Body of pancreas (tissue), 4 donors: ENCODE measurements around the gene TRIM40. TPM values are rescaled to one million over a fixed set of nuclear protein-coding genes. Genes with fewer than 3 reads are reported as not detected.
A peak's percentile ranks its signal among the peaks of the same experiment; 100 is the strongest.
"Not testable (repeated sequence)": the region's sequence is repeated elsewhere in the genome, so short reads cannot be mapped to it uniquely, and the experiment has no call there.

Source experiments
- ATAC-seq: fragments of 150-250 bp; one replicate; pipeline ENCODE4 v1.9.1; 2016
- DNase-seq, 4 donors: peaks; one replicate each; pipeline ENCODE4 v3.0.0-alpha.2; 2019
- H3K27ac ChIP-seq, 4 donors: fragments of 200-600 bp; sonication (generic); 1 replicate in 3 of 4; 2 replicates in 1 of 4; pipeline versions ENCODE4 v1.5.1 to v1.6.1; 2016 to 2019; ENCODE audit warnings: mild to moderate bottlenecking in 1 of 4, mixed read lengths in 1 of 4, moderate library complexity in 1 of 4
- H3K27me3 ChIP-seq, 2 donors: fragments of 200-600 bp; sonication (generic); one replicate each; pipeline ENCODE4 v1.6.0; 2016; ENCODE audit warnings: mild to moderate bottlenecking in 1 of 2
- H3K36me3 ChIP-seq, 2 donors: fragments of 200-600 bp; sonication (generic); replicated peaks in 1 of 2; 2 replicates each; pipeline ENCODE4 v1.5.1; 2016; ENCODE audit warnings: low read depth in 2 of 2; ENCODE audit not compliant: insufficient read depth in 1 of 2
- H3K4me1 ChIP-seq: fragments of 200-600 bp; sonication (generic); one replicate; pipeline ENCODE4 v1.6.0; 2016
- H3K4me3 ChIP-seq, 2 donors: fragments of 200-600 bp; sonication (generic); 1 replicate in 1 of 2; 2 replicates in 1 of 2; pipeline ENCODE4 v1.5.1; 2016 to 2019
- H3K9me3 ChIP-seq, 3 donors: fragments of 200-600 bp; sonication (generic); 1 replicate in 2 of 3; 2 replicates in 1 of 3; pipeline ENCODE4 v1.5.1; 2016
- CTCF ChIP-seq, 7 experiments: fragments of 450-650 bp in 4 of 7; fragments of 200-600 bp in 3 of 7; sonication (generic) in 3 of 7; IDR thresholded peaks; one replicate each; pipeline ENCODE4 v1.5.1; 2016 to 2019; ENCODE audit warnings: antibody characterized with exemption in 7 of 7
- POLR2A ChIP-seq, 3 donors: fragments of 450-650 bp; IDR thresholded peaks; one replicate each; pipeline ENCODE4 v1.6.1; 2016; ENCODE audit warnings: antibody characterized with exemption in 3 of 3, mild to moderate bottlenecking in 2 of 3
- WGBS, 2 donors: methylation state at CpG; one replicate each; pipeline ENCODE4 v1.1.5; 2017; 5-methylcytosine and 5-hydroxymethylcytosine counted together
- intact Hi-C: fragments of 100-400 bp; cut with DNase I; formaldehyde crosslinking; loops from one replicate; pipeline ENCODE4 v1.15.1; 2023
- total RNA-seq, 2 donors: library from RNA; depleted of rRNA; stranded (reverse); fragments of >200 nt; gene quantifications; one replicate each; pipeline ENCODE4 v1.1.0, GENCODE V29; 2016

The TRIM40 gene
- total RNA-seq, 2 donors from 2014 or later, result not detected

DNA sequence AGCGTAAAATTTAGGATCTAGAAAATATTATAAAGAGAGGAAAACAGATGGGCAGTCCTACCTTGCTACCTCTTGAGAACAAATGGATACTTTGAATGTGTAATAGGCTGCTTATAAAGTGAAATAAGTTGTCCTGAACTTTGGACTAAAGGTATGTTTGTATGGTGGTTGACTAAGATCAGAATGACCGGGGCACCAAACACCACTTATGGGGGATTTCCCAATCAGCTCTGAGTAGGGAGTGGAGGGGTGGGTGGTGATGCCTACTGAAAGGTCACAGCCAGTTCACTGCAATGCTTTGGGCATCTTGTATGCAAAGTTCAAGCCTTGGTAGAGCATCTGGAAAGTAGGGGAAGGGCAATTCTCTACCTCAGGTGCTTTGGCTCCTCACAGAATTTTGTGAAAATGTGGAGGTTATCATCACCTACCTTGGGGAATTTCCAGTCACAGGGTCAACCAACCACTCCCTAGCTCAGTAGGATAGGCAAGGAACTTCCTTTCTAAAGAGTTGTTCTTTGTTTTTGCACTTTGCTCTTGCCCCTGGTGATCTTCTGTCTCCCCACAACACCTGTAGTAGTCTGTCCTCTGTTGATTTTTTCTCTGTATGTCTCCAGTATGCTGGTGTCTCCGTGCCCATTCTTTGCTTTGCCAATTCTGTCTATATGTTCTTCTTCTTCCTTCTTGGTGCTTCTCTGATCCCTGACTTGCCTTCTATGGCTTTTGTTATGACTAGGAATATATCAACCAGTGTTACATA is 22.8 kb upstream of the TRIM40 start, which contains the start of gene TRIM31:
Gene TRIM31 (minus strand): TSS at position 88 of the 757 bp plus-strand sequence. CDS start 285 bp downstream, outside the sequence.
- no peaks in the 10 kb centered on the region for H3K9me3 ChIP-seq
- TF ChIP-seq CTCF (IDR thresholded peaks at IDR 0.05) (no peak), POLR2A (IDR thresholded peaks at IDR 0.05) (no peak)
- DNase-seq (no peak), ATAC-seq (no peak)
- H3K4me3 ChIP-seq, result no peak within 1 kb of the TSS
- intact Hi-C loops, result no loop called here
- no peak within 1 kb of the TSS for H3K27ac ChIP-seq
- no peaks in the 10 kb centered on the region for H3K36me3 ChIP-seq
- no peaks in the 10 kb centered on the region for H3K4me1 ChIP-seq
- 44 to 49% methylated on average over 3 of the region's 3 CpGs for WGBS, 2 donors
- H3K27me3 ChIP-seq, result no peaks in the 10 kb centered on the region

GRCh38 chr6:30113841-30114240 is 22.1 kb upstream of the TRIM40 start:
- Histone ChIP-seq H3K4me3 (no peak overlapping the region), H3K27me3 (no peaks in the 10 kb centered on the region), H3K9me3 (no peaks in the 10 kb centered on the region), H3K36me3 (no peaks in the 10 kb centered on the region), H3K4me1 (no peaks in the 10 kb centered on the region), H3K27ac (no peak overlapping the region)
- intact Hi-C loops, result no loop called here
- TF ChIP-seq CTCF (IDR thresholded peaks at IDR 0.05), result no peak
- no peak for TF ChIP-seq POLR2A (IDR thresholded peaks at IDR 0.05)
- no peak for DNase-seq
- 25 to 29% methylated on average over 1 of the region's 1 CpG for WGBS, 2 donors
- no peak for ATAC-seq

DNA sequence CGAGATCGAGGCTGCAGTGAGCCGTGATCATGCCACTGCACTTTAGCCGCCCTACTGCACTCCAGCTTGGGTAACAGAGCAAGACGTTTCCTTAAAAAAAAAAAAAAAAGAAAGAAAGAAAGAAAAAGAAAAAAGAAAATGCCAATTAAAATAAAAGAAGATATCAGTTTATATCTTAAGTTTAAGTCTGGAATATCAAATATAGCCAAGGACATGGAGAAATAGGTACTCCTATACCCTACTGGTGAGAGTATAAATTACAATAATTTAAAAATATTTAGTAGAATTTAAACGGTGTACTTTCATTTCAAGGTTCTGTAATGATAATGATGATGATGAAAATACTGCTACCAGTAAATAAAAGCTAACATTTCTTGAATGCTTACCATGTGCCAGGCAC is 19.2 kb upstream of the TRIM40 start:
- TF ChIP-seq CTCF (IDR thresholded peaks at IDR 0.05) (peak in 3 of 7 experiments; percentile 6 to 19 (median 7)), POLR2A (IDR thresholded peaks at IDR 0.05) (no peak)
- DNase-seq (no peak), ATAC-seq (no peak)
- Histone ChIP-seq H3K9me3 (no peaks in the 10 kb centered on the region), H3K27me3 (no peaks in the 10 kb centered on the region), H3K4me3 (no peak overlapping the region), H3K36me3 (no peaks in the 10 kb centered on the region), H3K27ac (no peak overlapping the region), H3K4me1 (no peaks in the 10 kb centered on the region)
- WGBS, 2 donors, result 70 to 76% methylated on average over 6 of the region's 6 CpGs
- intact Hi-C loops, result no loop called here

- H3K36me3 ChIP-seq, DNase-seq, H3K27me3 ChIP-seq, H3K27ac ChIP-seq, H3K4me3 ChIP-seq, ATAC-seq, intact Hi-C loops, H3K9me3 ChIP-seq, H3K4me1 ChIP-seq: not testable (repeated sequence)
- WGBS, 2 donors, result 71 to 82% methylated on average over 4 to 5 of the region's 5 CpGs
Observed at GRCh38 chr6:30118691-30119090, 17.2 kb upstream of the TRIM40 start.

- DNase-seq (no peak), ATAC-seq (no peak)
- WGBS, 2 donors, result 62 to 69% methylated on average over 10 of the region's 10 CpGs
- H3K36me3 ChIP-seq, result no peaks in the 10 kb centered on the region
- intact Hi-C loops, result no loop called here
- no peak overlapping the region for H3K27ac ChIP-seq
- H3K4me3 ChIP-seq, result no peak overlapping the region
- H3K27me3 ChIP-seq, result no peaks in the 10 kb centered on the region
- H3K9me3 ChIP-seq, result no peaks in the 10 kb centered on the region
- TF ChIP-seq CTCF (IDR thresholded peaks at IDR 0.05) (no peak), POLR2A (IDR thresholded peaks at IDR 0.05) (no peak)
- no peaks in the 10 kb centered on the region for H3K4me1 ChIP-seq
Observed at GRCh38 chr6:30121446-30122366, 14.2 kb upstream of the TRIM40 start.
